SK-N-SH (cell line): ENCODE data around the gene EXOC7.

Experiments used
- EP300 ChIP-seq, 2 experiments: IDR thresholded peaks; 2 replicates each; pipeline versions ENCODE4 v1.4.0 to v1.6.1; 2012; ENCODE audit warnings: borderline replicate concordance in 1 of 2, low read depth in 1 of 2, low read length in 1 of 2
- NRF1 ChIP-seq: IDR thresholded peaks from 2 replicates; pipeline ENCODE4 v1.6.1; 2012; ENCODE audit warnings: low read depth, mild to moderate bottlenecking, low read length
- POLR2AphosphoS5 ChIP-seq: IDR thresholded peaks from 2 replicates; pipeline ENCODE4 v1.6.1; 2012; ENCODE audit warnings: low read depth, low read length
- YY1 ChIP-seq: IDR thresholded peaks from 2 replicates; pipeline ENCODE4 v1.4.0; 2012; ENCODE audit warnings: low read depth, mild to moderate bottlenecking
- TF ChIP-seq, protein P1 (sequence below): fragments of 200-600 bp; sonication (generic); IDR thresholded peaks from 2 replicates; pipeline ENCODE4 v1.6.1; 2017; ENCODE audit warnings: antibody characterized with exemption, mild to moderate bottlenecking, moderate library complexity

DNA sequence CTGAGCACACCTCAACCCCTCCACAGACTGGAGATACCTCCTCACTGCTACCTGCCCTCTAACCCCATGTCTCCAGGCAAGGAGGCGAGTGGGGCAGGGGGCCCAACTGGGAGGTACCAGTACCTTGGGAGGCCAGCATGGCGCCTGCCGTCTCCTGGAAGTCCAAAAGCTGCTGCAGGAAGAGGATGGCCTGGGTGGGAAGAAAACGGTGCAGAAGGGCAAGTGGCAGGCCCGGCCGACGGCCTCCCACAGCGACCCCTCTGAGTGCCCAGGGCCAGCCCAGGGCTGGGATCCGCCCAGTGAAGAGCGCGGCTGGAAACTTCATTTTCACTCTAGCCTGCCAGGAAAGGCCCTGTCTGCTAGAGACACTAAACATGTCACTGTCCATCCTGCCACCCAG, 16.1 kb downstream of the EXOC7 start:
- TF ChIP-seq EP300 (IDR thresholded peaks at IDR 0.05; ENCODE audit: borderline replicate concordance in 1 of 2, low read depth in 1 of 2, low read length in 1 of 2) (no peak), YY1 (no peak), NRF1 (no peak), POLR2AphosphoS5 (no peak)
- TF ChIP-seq, protein P1, sequence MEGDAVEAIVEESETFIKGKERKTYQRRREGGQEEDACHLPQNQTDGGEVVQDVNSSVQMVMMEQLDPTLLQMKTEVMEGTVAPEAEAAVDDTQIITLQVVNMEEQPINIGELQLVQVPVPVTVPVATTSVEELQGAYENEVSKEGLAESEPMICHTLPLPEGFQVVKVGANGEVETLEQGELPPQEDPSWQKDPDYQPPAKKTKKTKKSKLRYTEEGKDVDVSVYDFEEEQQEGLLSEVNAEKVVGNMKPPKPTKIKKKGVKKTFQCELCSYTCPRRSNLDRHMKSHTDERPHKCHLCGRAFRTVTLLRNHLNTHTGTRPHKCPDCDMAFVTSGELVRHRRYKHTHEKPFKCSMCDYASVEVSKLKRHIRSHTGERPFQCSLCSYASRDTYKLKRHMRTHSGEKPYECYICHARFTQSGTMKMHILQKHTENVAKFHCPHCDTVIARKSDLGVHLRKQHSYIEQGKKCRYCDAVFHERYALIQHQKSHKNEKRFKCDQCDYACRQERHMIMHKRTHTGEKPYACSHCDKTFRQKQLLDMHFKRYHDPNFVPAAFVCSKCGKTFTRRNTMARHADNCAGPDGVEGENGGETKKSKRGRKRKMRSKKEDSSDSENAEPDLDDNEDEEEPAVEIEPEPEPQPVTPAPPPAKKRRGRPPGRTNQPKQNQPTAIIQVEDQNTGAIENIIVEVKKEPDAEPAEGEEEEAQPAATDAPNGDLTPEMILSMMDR = no peak
